Adrenal gland (tissue), 5 donors: ENCODE measurements around the gene PRKN.

Source experiments
- POLR2A ChIP-seq, 2 donors: fragments of 450-650 bp; IDR thresholded peaks; one replicate each; pipeline ENCODE4 v1.6.1; 2017; ENCODE audit warnings: antibody characterized with exemption in 2 of 2, mild to moderate bottlenecking in 2 of 2, moderate library complexity in 1 of 2
- TF ChIP-seq, protein P1 (sequence below), 6 experiments: fragments of 450-650 bp in 4 of 6; fragments of 200-600 bp in 2 of 6; sonication (generic) in 1 of 6; IDR thresholded peaks; 1 replicate in 5 of 6; 2 replicates in 1 of 6; pipeline versions ENCODE4 v1.5.1 to v1.8.0; 2016 to 2021; ENCODE audit warnings: antibody characterized with exemption in 6 of 6, mild to moderate bottlenecking in 2 of 6, moderate library complexity in 1 of 6
- donor health status: DM: no; HTN: no; CAD: no.

GRCh38 chr6:161711938-161712337, 1015.6 kb downstream of the PRKN start:
- TF ChIP-seq, protein P1, sequence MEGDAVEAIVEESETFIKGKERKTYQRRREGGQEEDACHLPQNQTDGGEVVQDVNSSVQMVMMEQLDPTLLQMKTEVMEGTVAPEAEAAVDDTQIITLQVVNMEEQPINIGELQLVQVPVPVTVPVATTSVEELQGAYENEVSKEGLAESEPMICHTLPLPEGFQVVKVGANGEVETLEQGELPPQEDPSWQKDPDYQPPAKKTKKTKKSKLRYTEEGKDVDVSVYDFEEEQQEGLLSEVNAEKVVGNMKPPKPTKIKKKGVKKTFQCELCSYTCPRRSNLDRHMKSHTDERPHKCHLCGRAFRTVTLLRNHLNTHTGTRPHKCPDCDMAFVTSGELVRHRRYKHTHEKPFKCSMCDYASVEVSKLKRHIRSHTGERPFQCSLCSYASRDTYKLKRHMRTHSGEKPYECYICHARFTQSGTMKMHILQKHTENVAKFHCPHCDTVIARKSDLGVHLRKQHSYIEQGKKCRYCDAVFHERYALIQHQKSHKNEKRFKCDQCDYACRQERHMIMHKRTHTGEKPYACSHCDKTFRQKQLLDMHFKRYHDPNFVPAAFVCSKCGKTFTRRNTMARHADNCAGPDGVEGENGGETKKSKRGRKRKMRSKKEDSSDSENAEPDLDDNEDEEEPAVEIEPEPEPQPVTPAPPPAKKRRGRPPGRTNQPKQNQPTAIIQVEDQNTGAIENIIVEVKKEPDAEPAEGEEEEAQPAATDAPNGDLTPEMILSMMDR (IDR thresholded peaks at IDR 0.05) = no peak
- no peak for TF ChIP-seq POLR2A (IDR thresholded peaks at IDR 0.05)
